Trophoblast cell (in vitro differentiated cells and primary cell): ENCODE data around the gene PSME3IP1.

ENCODE experiments used
- DNase-seq, 2 donors: peaks; one replicate each; pipeline ENCODE4 v3.0.0-alpha.2; 2016
- H2AFZ ChIP-seq: 2 replicates; pipeline ENCODE4 v1.6.1; 2013; ENCODE audit warnings: low read length, moderate library complexity, mild to moderate bottlenecking; ENCODE audit not compliant: insufficient read depth, poor library complexity
- H2AK5ac ChIP-seq: 2 replicates; pipeline ENCODE4 v1.6.1; 2013; ENCODE audit warnings: mild to moderate bottlenecking, low read length
- H2BK120ac ChIP-seq: 2 replicates; pipeline ENCODE4 v1.6.1; 2013; ENCODE audit warnings: low read length, mild to moderate bottlenecking, moderate library complexity; ENCODE audit not compliant: insufficient read depth, poor library complexity
- H2BK12ac ChIP-seq: 2 replicates; pipeline ENCODE4 v1.6.1; 2013; ENCODE audit warnings: mild to moderate bottlenecking, low read length, moderate library complexity
- H2BK5ac ChIP-seq: 2 replicates; pipeline ENCODE4 v1.6.1; 2013; ENCODE audit warnings: low read length, low read depth, moderate library complexity, mild to moderate bottlenecking; ENCODE audit not compliant: poor library complexity
- H3K14ac ChIP-seq: 2 replicates; pipeline ENCODE4 v1.6.1; 2013; ENCODE audit warnings: mild to moderate bottlenecking, low read length
- H3K18ac ChIP-seq: 2 replicates; pipeline ENCODE4 v1.6.1; 2013; ENCODE audit warnings: mild to moderate bottlenecking, low read length
- H3K23ac ChIP-seq: 2 replicates; pipeline ENCODE4 v1.6.1; 2013; ENCODE audit warnings: low read length
- H3K27ac ChIP-seq: 2 replicates; pipeline ENCODE4 v1.5.1; 2013; ENCODE audit warnings: low read depth, mild to moderate bottlenecking, inconsistent platforms, low read length, moderate library complexity
- H3K27me3 ChIP-seq: 2 replicates; pipeline ENCODE4 v1.6.1; 2013; ENCODE audit warnings: inconsistent platforms, mild to moderate bottlenecking, low read length, moderate library complexity; ENCODE audit not compliant: insufficient read depth
- H3K36me3 ChIP-seq, 2 experiments: 1 replicate in 1 of 2; 2 replicates in 1 of 2; pipeline ENCODE4 v1.6.1; 2013; ENCODE audit warnings: low read length in 2 of 2, mild to moderate bottlenecking in 2 of 2, moderate library complexity in 1 of 2; ENCODE audit not compliant: insufficient read depth in 2 of 2, control insufficient read depth in 1 of 2
- H3K4ac ChIP-seq: 2 replicates; pipeline ENCODE4 v1.6.1; 2013; ENCODE audit warnings: low read depth, mild to moderate bottlenecking, low read length, moderate library complexity
- H3K4me1 ChIP-seq, 2 experiments: 1 replicate in 1 of 2; 2 replicates in 1 of 2; pipeline ENCODE4 v1.6.1; 2013; ENCODE audit warnings: low read length in 2 of 2, mild to moderate bottlenecking in 2 of 2, moderate library complexity in 1 of 2; ENCODE audit not compliant: insufficient read depth in 2 of 2, control insufficient read depth in 1 of 2
- H3K4me2 ChIP-seq: 2 replicates; pipeline ENCODE4 v1.6.1; 2013; ENCODE audit warnings: inconsistent platforms, mild to moderate bottlenecking, low read length, moderate library complexity
- H3K4me3 ChIP-seq: 2 replicates; pipeline ENCODE4 v1.5.1; 2013; ENCODE audit warnings: mild to moderate bottlenecking, low read depth, low read length, inconsistent platforms
- H3K79me1 ChIP-seq: one replicate; pipeline ENCODE4 v1.6.1; 2013; ENCODE audit warnings: low read length
- H3K79me2 ChIP-seq: 2 replicates; pipeline ENCODE4 v1.6.1; 2013; ENCODE audit warnings: low read length, mild to moderate bottlenecking; ENCODE audit not compliant: control insufficient read depth, insufficient read depth, poor library complexity
- H3K9ac ChIP-seq: 2 replicates; pipeline ENCODE4 v1.6.1; 2013; ENCODE audit warnings: mild to moderate bottlenecking, low read length
- H3K9me3 ChIP-seq: 2 replicates; pipeline ENCODE4 v1.6.1; 2013; ENCODE audit warnings: low read depth, mild to moderate bottlenecking, control low read depth, inconsistent platforms, low read length; ENCODE audit not compliant: insufficient read depth
- H4K12ac ChIP-seq: 2 replicates; pipeline ENCODE4 v1.6.1; 2013; ENCODE audit warnings: low read depth, mild to moderate bottlenecking, low read length, moderate library complexity
- H4K8ac ChIP-seq: 2 replicates; pipeline ENCODE4 v1.6.1; 2013; ENCODE audit warnings: low read depth, mild to moderate bottlenecking, low read length, moderate library complexity
- H4K91ac ChIP-seq: one replicate; pipeline ENCODE4 v1.6.1; 2013; ENCODE audit warnings: low read depth, mild to moderate bottlenecking, low read length, moderate library complexity
- WGBS: extraction: QIAGEN DNeasy Blood & Tissue Kit; methylation state at CpG from one replicate; pipeline ENCODE4 v1.1.7; 2013; ENCODE audit warnings: missing lambda C conversion rate; ENCODE audit not compliant: insufficient read length, insufficient coverage; ENCODE audit errors: extremely low coverage; 5-methylcytosine and 5-hydroxymethylcytosine counted together

The PSME3IP1 gene

DNA sequence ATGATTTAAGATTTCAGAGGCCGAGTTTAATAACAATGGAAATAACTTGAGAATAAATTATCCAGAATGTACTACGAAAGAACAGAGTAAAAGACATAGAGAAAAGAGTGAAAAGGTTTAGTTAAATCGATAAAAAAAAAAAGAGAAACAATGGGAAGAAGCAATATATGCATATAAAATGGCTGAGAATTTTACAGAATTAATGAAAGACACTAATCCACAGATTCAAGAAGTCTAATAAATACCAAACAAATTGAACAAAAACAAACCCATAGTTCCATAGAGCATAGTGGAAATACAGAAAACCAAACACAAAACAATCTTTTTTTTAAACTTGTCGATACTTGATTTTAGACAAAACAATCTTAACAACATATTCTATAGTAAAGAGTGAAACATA, 1.7 kb downstream of the PSME3IP1 start:
- H4K8ac ChIP-seq: no peak overlapping the region
- H3K14ac ChIP-seq: no peak overlapping the region
- H3K79me2 ChIP-seq: peaks cover 14% of the 10 kb centered on the region
- H2BK12ac ChIP-seq: no peak overlapping the region
- H2BK5ac ChIP-seq: no peak overlapping the region
- H3K4ac ChIP-seq: no peak overlapping the region
- H4K12ac ChIP-seq: no peak overlapping the region
- H3K36me3 ChIP-seq: no peaks in the 10 kb centered on the region
- H2AFZ ChIP-seq: no peak overlapping the region
- peaks cover 15% of the 10 kb centered on the region for H3K79me1 ChIP-seq
- WGBS: 100% methylated on average over 2 of the region's 4 CpGs
- H2BK120ac ChIP-seq: no peak overlapping the region
- no peak overlapping the region for H3K27ac ChIP-seq
- H3K4me3 ChIP-seq: no peak overlapping the region
- no peak overlapping the region for H3K23ac ChIP-seq
- H3K9ac ChIP-seq: no peak overlapping the region
- no peak overlapping the region for H4K91ac ChIP-seq
- no peak overlapping the region for H2AK5ac ChIP-seq
- H3K4me1 ChIP-seq: peaks cover 0 to 2% of the 10 kb centered on the region in 2 experiments
- H3K9me3 ChIP-seq: no peaks in the 10 kb centered on the region
- no peak overlapping the region for H3K4me2 ChIP-seq
- no peaks in the 10 kb centered on the region for H3K27me3 ChIP-seq
- DNase-seq: no peak
- no peak overlapping the region for H3K18ac ChIP-seq

DNA sequence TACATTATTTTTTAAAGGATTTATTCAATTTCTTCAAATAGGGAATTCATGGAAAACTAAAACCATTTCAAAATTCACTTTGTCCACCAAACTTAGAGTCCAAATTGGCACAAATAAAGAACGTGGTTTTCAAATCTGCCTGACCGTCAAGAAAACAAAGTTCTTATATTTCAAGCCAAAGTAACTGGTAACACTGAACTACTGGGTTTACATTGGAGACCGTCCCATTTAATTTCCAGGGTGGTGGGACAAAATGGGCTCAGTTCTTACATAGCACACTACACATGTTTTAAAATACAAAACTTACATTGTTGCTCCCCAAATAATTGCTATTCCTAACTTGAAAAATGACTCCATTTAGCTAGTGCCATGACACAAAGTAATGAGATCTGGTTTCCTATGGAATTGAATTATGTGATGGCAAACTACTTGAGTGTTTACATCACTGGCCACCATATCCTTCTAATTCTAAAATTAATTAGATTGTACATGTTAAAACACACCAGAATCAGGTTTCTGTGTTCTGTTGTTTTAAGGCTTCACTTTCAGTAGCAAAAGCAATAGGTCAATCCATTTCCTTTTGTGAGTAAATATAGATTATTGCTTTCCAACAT, 6.5 kb downstream of the PSME3IP1 start:
- Histone ChIP-seq H2AK5ac (no peak overlapping the region), H4K8ac (no peak overlapping the region), H3K79me1 (no peaks in the 10 kb centered on the region), H3K23ac (no peak overlapping the region), H4K12ac (no peak overlapping the region), H2AFZ (no peak overlapping the region), H4K91ac (no peak overlapping the region), H3K27me3 (no peaks in the 10 kb centered on the region), H3K9me3 (no peaks in the 10 kb centered on the region), H3K4me3 (no peak overlapping the region), H3K18ac (no peak overlapping the region), H3K4ac (no peak overlapping the region), H3K4me1 (no peaks in the 10 kb centered on the region), H2BK120ac (no peak overlapping the region), H3K14ac (no peak overlapping the region), H3K9ac (no peak overlapping the region), H2BK5ac (no peak overlapping the region), H3K4me2 (no peak overlapping the region), H3K27ac (no peak overlapping the region), H3K79me2 (no peaks in the 10 kb centered on the region), H2BK12ac (no peak overlapping the region), H3K36me3 (no peaks in the 10 kb centered on the region)
- WGBS: no CpG with 5 or more reads among the region's 3 CpGs
- DNase-seq: no peak

DNA sequence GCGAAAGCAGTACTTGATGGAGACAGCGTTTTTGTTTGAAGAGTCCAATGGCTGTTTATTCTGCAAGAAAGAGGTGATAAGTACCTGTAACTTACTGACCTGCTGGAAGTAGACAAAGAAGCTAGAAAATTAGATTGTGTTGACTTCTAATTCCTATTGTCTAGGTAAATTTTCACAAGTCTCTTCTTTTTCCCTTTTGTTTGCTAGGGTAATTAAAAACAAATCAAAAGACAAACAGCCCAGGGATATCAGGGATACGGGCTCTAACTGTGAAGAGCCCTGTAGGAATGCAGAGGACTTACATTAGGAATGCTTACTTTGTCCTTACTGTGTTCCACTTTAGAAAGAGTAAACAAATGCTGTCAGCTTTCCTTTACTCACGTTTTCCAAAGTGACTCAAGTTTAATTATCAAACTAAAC, 7.0 kb downstream of the PSME3IP1 start:
- H3K4me3 ChIP-seq: no peak overlapping the region
- no peak overlapping the region for H3K23ac ChIP-seq
- no peak overlapping the region for H2BK5ac ChIP-seq
- no peak overlapping the region for H3K27ac ChIP-seq
- H3K4me1 ChIP-seq: no peaks in the 10 kb centered on the region
- H3K9me3 ChIP-seq: no peaks in the 10 kb centered on the region
- H2BK120ac ChIP-seq: no peak overlapping the region
- no peaks in the 10 kb centered on the region for H3K27me3 ChIP-seq
- H3K4ac ChIP-seq: no peak overlapping the region
- no peak overlapping the region for H3K4me2 ChIP-seq
- no peak overlapping the region for H2AK5ac ChIP-seq
- H3K79me2 ChIP-seq: no peaks in the 10 kb centered on the region
- H3K79me1 ChIP-seq: no peaks in the 10 kb centered on the region
- H3K9ac ChIP-seq: no peak overlapping the region
- no peak overlapping the region for H4K91ac ChIP-seq
- H3K18ac ChIP-seq: no peak overlapping the region
- no peak overlapping the region for H2BK12ac ChIP-seq
- DNase-seq: peak; percentile 41 to 67
- no peak overlapping the region for H3K14ac ChIP-seq
- no peak overlapping the region for H2AFZ ChIP-seq
- no peak overlapping the region for H4K12ac ChIP-seq
- peaks cover 0 to 2% of the 10 kb centered on the region in 2 experiments for H3K36me3 ChIP-seq
- no peak overlapping the region for H4K8ac ChIP-seq
- WGBS: no CpG with 5 or more reads among the region's 4 CpGs

DNA sequence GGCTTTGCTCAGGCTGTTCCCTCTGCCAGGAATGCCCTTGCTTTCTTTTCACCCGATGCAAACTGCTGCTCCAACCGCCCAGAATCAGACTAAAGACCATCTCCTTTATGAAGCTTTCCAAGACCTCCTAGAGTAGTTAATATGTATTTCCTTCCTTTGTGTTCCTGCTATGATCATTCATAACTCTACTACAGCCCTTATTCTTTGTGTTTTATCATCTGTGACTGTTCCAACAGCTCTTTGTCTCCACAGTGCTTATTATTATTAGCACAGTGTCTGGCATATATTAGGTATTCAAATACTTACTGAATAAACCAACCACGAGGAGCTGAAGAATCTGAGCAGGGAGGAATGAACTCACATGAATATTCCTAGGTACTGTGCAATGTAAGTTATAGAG, 7.6 kb downstream of the PSME3IP1 start:
- Histone ChIP-seq H3K4me1 (no peaks in the 10 kb centered on the region), H3K4me3 (no peak overlapping the region), H3K9ac (no peak overlapping the region), H2BK120ac (no peak overlapping the region), H3K4me2 (no peak overlapping the region), H4K12ac (no peak overlapping the region), H4K91ac (no peak overlapping the region), H3K36me3 (peaks cover 2 to 4% of the 10 kb centered on the region in 2 experiments), H2AFZ (no peak overlapping the region), H3K4ac (no peak overlapping the region), H3K79me1 (no peaks in the 10 kb centered on the region), H3K18ac (no peak overlapping the region), H4K8ac (no peak overlapping the region), H3K27me3 (no peaks in the 10 kb centered on the region), H3K27ac (no peak overlapping the region), H2BK12ac (no peak overlapping the region), H2BK5ac (no peak overlapping the region), H3K23ac (no peak overlapping the region), H2AK5ac (no peak overlapping the region), H3K9me3 (no peaks in the 10 kb centered on the region), H3K14ac (no peak overlapping the region), H3K79me2 (no peaks in the 10 kb centered on the region)
- no peak for DNase-seq
- WGBS: no CpG with 5 or more reads among the region's 3 CpGs
